IMR-90 (cell line): ENCODE data around the gene DDX41. TPM values are rescaled to one million over a fixed set of nuclear protein-coding genes. Genes with fewer than 3 reads are reported as not detected.

ENCODE experiments used
- ATAC-seq: fragments of 200-7000 bp; cut with Tn5 transposase; 2 replicates; pipeline ENCODE4 v1.9.1; 2020; ENCODE audit warnings: low read depth, mild to moderate bottlenecking, moderate library complexity
- BruUV-seq: library from RNA; stranded (reverse); fragments of 400-500 nt; replicated peaks from 2 replicates; lab custom pipeline; 2021; lab: Mats Ljungman, UMichigan
- CTCF ChIA-PET: fragments of 300-600 bp; formaldehyde crosslinking; extraction: SDS; loops from one replicate; lab custom pipeline; 2021; ENCODE audit warnings: antibody characterized with exemption; lab: Yijun Ruan, JAX
- POLR2A ChIA-PET: fragments of 300-600 bp; sonication (Branson Sonifier 250); formaldehyde crosslinking; loops from one replicate; lab custom pipeline; 2022; ENCODE audit warnings: antibody characterized with exemption; ENCODE audit not compliant: unreplicated experiment; lab: Charles Lee
- DNase-seq: peaks from one replicate; pipeline ENCODE4 v3.0.0; 2013
- H2AFZ ChIP-seq: replicated peaks from 2 replicates; pipeline ENCODE3; 2013; ENCODE audit warnings: low read length, mild to moderate bottlenecking; ENCODE audit not compliant: poor library complexity
- H2AK5ac ChIP-seq: 2 replicates; pipeline ENCODE4 v1.6.1; 2013; ENCODE audit warnings: low read depth, low read length, inconsistent platforms
- H2AK9ac ChIP-seq: replicated peaks from 2 replicates; pipeline ENCODE3; 2013; ENCODE audit warnings: mild to moderate bottlenecking, low read depth, low read length, moderate library complexity; ENCODE audit not compliant: poor library complexity
- H2BK120ac ChIP-seq: 2 replicates; pipeline ENCODE4 v1.6.1; 2013; ENCODE audit warnings: low read depth, low read length, inconsistent platforms
- H2BK15ac ChIP-seq: 3 replicates; pipeline ENCODE4 v1.6.1; 2013; ENCODE audit warnings: low read depth, low read length, inconsistent platforms
- H2BK20ac ChIP-seq: 2 replicates; pipeline ENCODE4 v1.6.1; 2013; ENCODE audit warnings: low read depth, mild to moderate bottlenecking, inconsistent platforms, low read length, moderate library complexity
- H2BK5ac ChIP-seq: 2 replicates; pipeline ENCODE4 v1.6.1; 2013; ENCODE audit warnings: mild to moderate bottlenecking, low read depth, low read length, inconsistent platforms; ENCODE audit not compliant: poor library complexity, severe bottlenecking
- H3K14ac ChIP-seq: replicated peaks from 2 replicates; pipeline ENCODE4 v1.6.1; 2013; ENCODE audit warnings: low read depth, low read length, inconsistent platforms
- H3K18ac ChIP-seq: 2 replicates; pipeline ENCODE4 v1.6.1; 2013; ENCODE audit warnings: low read depth, low read length, control low read depth
- H3K23ac ChIP-seq: 2 replicates; pipeline ENCODE4 v1.6.1; 2013; ENCODE audit warnings: low read depth, low read length, inconsistent platforms
- H3K27ac ChIP-seq: 2 replicates; pipeline ENCODE4 v1.5.1; 2013; ENCODE audit warnings: mild to moderate bottlenecking, control low read depth, low read length; ENCODE audit not compliant: insufficient read depth
- H3K27me3 ChIP-seq: 2 replicates; pipeline ENCODE4 v1.6.1; 2013; ENCODE audit warnings: low read length; ENCODE audit not compliant: control insufficient read depth, insufficient read depth
- H3K36me3 ChIP-seq: 2 replicates; pipeline ENCODE4 v1.6.1; 2013; ENCODE audit warnings: low read length, mixed read lengths; ENCODE audit not compliant: control insufficient read depth, insufficient read depth
- H3K4ac ChIP-seq: 2 replicates; pipeline ENCODE4 v1.6.1; 2013; ENCODE audit warnings: low read depth, low read length, inconsistent platforms
- H3K4me1 ChIP-seq: 2 replicates; pipeline ENCODE4 v1.6.1; 2013; ENCODE audit warnings: low read length, mixed read lengths; ENCODE audit not compliant: control insufficient read depth, insufficient read depth
- H3K4me2 ChIP-seq: 2 replicates; pipeline ENCODE4 v1.6.1; 2013; ENCODE audit warnings: low read depth, mild to moderate bottlenecking, control low read depth, low read length, moderate library complexity
- H3K4me3 ChIP-seq: 2 replicates; pipeline ENCODE4 v1.5.1; 2013; ENCODE audit warnings: low read depth, mild to moderate bottlenecking, control low read depth, low read length, moderate library complexity; ENCODE audit not compliant: insufficient read depth
- H3K56ac ChIP-seq: 2 replicates; pipeline ENCODE4 v1.6.1; 2013; ENCODE audit warnings: low read length, inconsistent platforms; ENCODE audit not compliant: insufficient read depth; ENCODE audit errors: extremely low read depth
- H3K79me1 ChIP-seq, 2 experiments: 2 replicates each; pipeline ENCODE4 v1.6.1; 2013; ENCODE audit warnings: low read length in 2 of 2, inconsistent platforms in 1 of 2, low read depth in 1 of 2
- H3K9ac ChIP-seq: 2 replicates; pipeline ENCODE4 v1.6.1; 2013; ENCODE audit warnings: low read depth, low read length, control low read depth
- H3K9me1 ChIP-seq: 2 replicates; pipeline ENCODE4 v1.6.1; 2013; ENCODE audit warnings: low read length, inconsistent platforms; ENCODE audit not compliant: insufficient read depth
- H3K9me3 ChIP-seq: 2 replicates; pipeline ENCODE4 v1.6.1; 2013; ENCODE audit warnings: low read length; ENCODE audit not compliant: control insufficient read depth, insufficient read depth
- H4K20me1 ChIP-seq: 2 replicates; pipeline ENCODE4 v1.6.1; 2013; ENCODE audit warnings: low read length, inconsistent platforms; ENCODE audit not compliant: insufficient read depth
- H4K5ac ChIP-seq: 2 replicates; pipeline ENCODE4 v1.6.1; 2013; ENCODE audit warnings: mild to moderate bottlenecking, low read depth, low read length, control low read depth
- H4K8ac ChIP-seq, 2 experiments: 2 replicates each; pipeline ENCODE4 v1.6.1; 2013; ENCODE audit warnings: low read depth in 2 of 2, low read length in 2 of 2, control low read depth in 1 of 2, inconsistent platforms in 1 of 2
- H4K91ac ChIP-seq: 2 replicates; pipeline ENCODE4 v1.6.1; 2013; ENCODE audit warnings: low read depth, low read length, inconsistent platforms; ENCODE audit not compliant: insufficient read depth
- BHLHE40 ChIP-seq: fragments of 150-350 bp; IDR thresholded peaks from 2 replicates; pipeline ENCODE4 v1.6.1; 2016; ENCODE audit warnings: mild to moderate bottlenecking, low read depth, low read length
- FOS ChIP-seq: fragments of 150-350 bp; IDR thresholded peaks from 2 replicates; pipeline ENCODE4 v1.6.1; 2016; ENCODE audit warnings: low read depth, low read length
- MAZ ChIP-seq: IDR thresholded peaks from 2 replicates; pipeline ENCODE4 v1.6.1; 2012; ENCODE audit warnings: low read depth, mild to moderate bottlenecking, low read length, improper control_type of control experiment, moderate library complexity, borderline replicate concordance
- MXI1 ChIP-seq: IDR thresholded peaks from 2 replicates; pipeline ENCODE4 v1.6.1; 2012; ENCODE audit warnings: low read depth, mild to moderate bottlenecking, low read length, moderate library complexity, borderline replicate concordance
- NFE2L2 ChIP-seq: fragments of 150-350 bp; IDR thresholded peaks from 2 replicates; pipeline ENCODE4 v1.6.1; 2016; ENCODE audit warnings: low read depth, mild to moderate bottlenecking, low read length
- POLR2A ChIP-seq: IDR thresholded peaks from 2 replicates; pipeline ENCODE4 v1.6.1; 2012; ENCODE audit warnings: mild to moderate bottlenecking, low read depth, low read length
- RAD21 ChIP-seq: IDR thresholded peaks from 2 replicates; pipeline ENCODE4 v1.6.1; 2012; ENCODE audit warnings: low read length, improper control_type of control experiment
- RCOR1 ChIP-seq: IDR thresholded peaks from 2 replicates; pipeline ENCODE4 v1.6.1; 2012; ENCODE audit warnings: mild to moderate bottlenecking, low read length, improper control_type of control experiment; ENCODE audit not compliant: insufficient replicate concordance
- RFX5 ChIP-seq: IDR thresholded peaks from 2 replicates; pipeline ENCODE4 v1.8.0; 2012; ENCODE audit warnings: low read depth, mild to moderate bottlenecking, low read length, moderate library complexity
- SMC3 ChIP-seq: fragments of 150-350 bp; IDR thresholded peaks from 2 replicates; pipeline ENCODE4 v1.6.1; 2016; ENCODE audit warnings: low read depth, mild to moderate bottlenecking, antibody characterized with exemption, low read length, moderate library complexity
- WGBS, 2 experiments: methylation state at CpG; one replicate each; pipeline versions ENCODE4 v1.1.5 to v1.1.7; 2013; ENCODE audit warnings: missing lambda C conversion rate in 2 of 2; ENCODE audit not compliant: insufficient read length in 1 of 2; ENCODE audit errors: extremely low coverage in 2 of 2; 5-methylcytosine and 5-hydroxymethylcytosine counted together
- dilution Hi-C: fragments of 300-500 bp; cut with HindIII; formaldehyde crosslinking; loops from one replicate; pipeline ENCODE4 v1.14.3; 2018; ENCODE audit warnings: low sequenced_read_pairs; ENCODE audit not compliant: unreplicated experiment
- in situ Hi-C: fragments of 300-500 bp; cut with MboI; formaldehyde crosslinking; loops from 3 replicates; pipeline ENCODE4 v1.14.3; 2019; ENCODE audit warnings: low sequenced_read_pairs, inconsistent platforms, mixed read lengths
- intact Hi-C: fragments of 100-400 bp; cut with micrococcal nuclease; formaldehyde crosslinking; loops from 2 replicates; pipeline ENCODE4 v1.10.0; 2022
- polyA plus RNA-seq, 3 experiments: library from polyadenylated mRNA; depleted of rRNA; stranded (reverse); fragments of >200 nt; gene quantifications; 2 replicates each; pipeline ENCODE4 v1.2.3, GENCODE V29; 2012; ENCODE audit warnings: low replicate concordance in 1 of 3
- total RNA-seq: library from RNA; depleted of rRNA; stranded (reverse); fragments of >200 nt; gene quantifications from 2 replicates; pipeline ENCODE4 v1.2.3, GENCODE V29; 2012
- TF ChIP-seq, protein P1 (sequence below): conservative IDR thresholded peaks from 2 replicates; pipeline ENCODE4 v1.5.1; 2012; ENCODE audit warnings: mild to moderate bottlenecking, low read depth, low read length, improper control_type of control experiment

The DDX41 gene
- total and polyA plus RNA-seq, 2 of the 4 experiments (the other 2 are of a cell fraction), result 130 to 170 TPM

DNA sequence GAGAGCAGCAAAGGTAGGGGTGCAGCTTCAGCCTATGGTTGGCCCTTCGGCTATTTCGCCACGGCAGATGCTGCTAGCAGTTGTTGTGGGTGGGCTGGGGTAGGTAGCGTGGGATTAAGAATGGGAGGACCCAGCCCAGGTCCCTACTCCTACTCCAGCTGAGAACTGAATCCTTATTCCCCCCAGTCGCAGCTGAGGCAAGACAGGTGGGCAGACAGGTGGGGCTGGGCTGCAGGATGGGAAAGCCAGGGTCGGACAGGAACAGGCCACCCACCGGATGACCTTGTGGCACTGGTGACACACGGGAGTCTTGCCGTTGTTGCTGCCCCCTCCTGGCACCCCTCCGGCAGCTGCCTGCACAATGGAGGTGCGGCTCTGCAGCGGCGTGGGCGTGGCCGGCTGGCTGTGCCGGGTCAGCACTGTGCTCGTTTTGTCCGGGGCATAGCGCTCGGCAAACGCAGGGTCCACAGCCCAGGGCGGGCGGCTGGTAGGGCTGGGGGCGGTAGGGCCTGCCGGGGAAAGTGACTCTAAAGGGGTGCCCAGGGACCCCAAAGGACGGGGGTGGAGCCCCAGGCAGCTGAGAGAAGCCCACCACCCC is 27.5 kb downstream of the DDX41 start:
- peak; percentile 1; the same call in 1 of the 2 replicates for ATAC-seq
- H3K9me3 ChIP-seq, result no peaks in the 10 kb centered on the region
- H3K18ac ChIP-seq, result no peak overlapping the region
- no peak overlapping the region for H3K27ac ChIP-seq
- H3K36me3 ChIP-seq, result peaks cover 91% of the 10 kb centered on the region
- H2AK9ac ChIP-seq, result peak overlapping the region; percentile 52
- DNase-seq, result no peak
- no peak overlapping the region for H3K23ac ChIP-seq
- H3K4me1 ChIP-seq, result peaks cover 21% of the 10 kb centered on the region
- H3K14ac ChIP-seq, result no peak overlapping the region
- H3K4me2 ChIP-seq, result no peak overlapping the region
- 81% methylated on average over 11 of the region's 26 CpGs; no CpG with 5 or more reads in 1 of the 2 experiments for WGBS, 2 experiments
- CTCF ChIA-PET, result no interaction called here
- no peak overlapping the region for H2BK15ac ChIP-seq
- no peak overlapping the region for H4K91ac ChIP-seq
- in situ Hi-C loops (no loop called here), intact Hi-C loops (no loop called here), dilution Hi-C loops (no loop called here)
- POLR2A ChIA-PET, result interaction anchor here (0.8 kb wide), 1 partner anchor 14 kb away, joined by 7 read pairs; no protein-coding TSS in a partner anchor
- no peak overlapping the region for H3K56ac ChIP-seq
- TF ChIP-seq BHLHE40, result no peak
- TF ChIP-seq MXI1, result no peak
- TF ChIP-seq NFE2L2, result no peak
- no peak for TF ChIP-seq SMC3
- TF ChIP-seq RCOR1, result no peak
- TF ChIP-seq POLR2A, result no peak
- TF ChIP-seq, protein P1, sequence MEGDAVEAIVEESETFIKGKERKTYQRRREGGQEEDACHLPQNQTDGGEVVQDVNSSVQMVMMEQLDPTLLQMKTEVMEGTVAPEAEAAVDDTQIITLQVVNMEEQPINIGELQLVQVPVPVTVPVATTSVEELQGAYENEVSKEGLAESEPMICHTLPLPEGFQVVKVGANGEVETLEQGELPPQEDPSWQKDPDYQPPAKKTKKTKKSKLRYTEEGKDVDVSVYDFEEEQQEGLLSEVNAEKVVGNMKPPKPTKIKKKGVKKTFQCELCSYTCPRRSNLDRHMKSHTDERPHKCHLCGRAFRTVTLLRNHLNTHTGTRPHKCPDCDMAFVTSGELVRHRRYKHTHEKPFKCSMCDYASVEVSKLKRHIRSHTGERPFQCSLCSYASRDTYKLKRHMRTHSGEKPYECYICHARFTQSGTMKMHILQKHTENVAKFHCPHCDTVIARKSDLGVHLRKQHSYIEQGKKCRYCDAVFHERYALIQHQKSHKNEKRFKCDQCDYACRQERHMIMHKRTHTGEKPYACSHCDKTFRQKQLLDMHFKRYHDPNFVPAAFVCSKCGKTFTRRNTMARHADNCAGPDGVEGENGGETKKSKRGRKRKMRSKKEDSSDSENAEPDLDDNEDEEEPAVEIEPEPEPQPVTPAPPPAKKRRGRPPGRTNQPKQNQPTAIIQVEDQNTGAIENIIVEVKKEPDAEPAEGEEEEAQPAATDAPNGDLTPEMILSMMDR, result no peak
- TF ChIP-seq RAD21, result no peak
- no peak for TF ChIP-seq RFX5
- TF ChIP-seq FOS, result no peak
- TF ChIP-seq MAZ, result no peak
- no peak overlapping the region for H4K8ac ChIP-seq
- no peak overlapping the region for H3K4ac ChIP-seq
- H3K27me3 ChIP-seq, result no peaks in the 10 kb centered on the region
- H2BK20ac ChIP-seq, result no peak overlapping the region
- peaks cover 52 to 87% of the 10 kb centered on the region in 2 experiments for H3K79me1 ChIP-seq
- peak overlapping the region; percentile 21 for H2AFZ ChIP-seq
- peaks cover 18% of the 10 kb centered on the region for H3K9me1 ChIP-seq
- H2BK120ac ChIP-seq, result no peak overlapping the region
- BruUV-seq, result no TSS peak
- peaks cover 96% of the 10 kb centered on the region for H4K20me1 ChIP-seq
- no peak overlapping the region for H2AK5ac ChIP-seq
- no peak overlapping the region for H3K9ac ChIP-seq
- H4K5ac ChIP-seq, result no peak overlapping the region
- no peak overlapping the region for H2BK5ac ChIP-seq
- H3K4me3 ChIP-seq, result no peak overlapping the region
